Effector CD8-positive, alpha-beta T cell (primary cell): ENCODE data around the gene GMDS.

Experiments
- DNase-seq: peaks from one replicate; lab custom pipeline; 2025; lab: John Stamatoyannopoulos, UW

Gene GMDS

DNA sequence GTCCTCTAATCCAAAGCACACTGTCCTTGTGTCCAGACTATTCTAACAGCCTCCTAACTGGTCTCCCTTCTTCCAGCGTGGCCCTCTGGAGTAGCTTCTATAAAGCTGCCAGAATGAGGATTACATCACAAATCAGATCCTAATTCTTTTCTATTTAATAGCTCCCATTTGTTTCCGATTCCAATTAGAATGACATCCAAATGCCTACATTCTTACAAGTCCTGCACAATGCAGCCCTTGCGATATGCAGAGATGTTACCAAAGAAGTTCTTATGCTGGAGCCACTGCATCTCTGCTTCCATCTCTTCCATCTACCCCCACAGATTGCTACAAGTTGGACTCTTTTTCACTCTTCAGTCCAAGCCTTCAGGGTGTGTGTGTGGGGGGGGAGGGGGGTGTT, 40.0 kb downstream of the GMDS start:
- DNase-seq = no peak

GRCh38 chr6:2204272-2204671, 41.1 kb downstream of the GMDS start:
- DNase-seq = no peak

DNA sequence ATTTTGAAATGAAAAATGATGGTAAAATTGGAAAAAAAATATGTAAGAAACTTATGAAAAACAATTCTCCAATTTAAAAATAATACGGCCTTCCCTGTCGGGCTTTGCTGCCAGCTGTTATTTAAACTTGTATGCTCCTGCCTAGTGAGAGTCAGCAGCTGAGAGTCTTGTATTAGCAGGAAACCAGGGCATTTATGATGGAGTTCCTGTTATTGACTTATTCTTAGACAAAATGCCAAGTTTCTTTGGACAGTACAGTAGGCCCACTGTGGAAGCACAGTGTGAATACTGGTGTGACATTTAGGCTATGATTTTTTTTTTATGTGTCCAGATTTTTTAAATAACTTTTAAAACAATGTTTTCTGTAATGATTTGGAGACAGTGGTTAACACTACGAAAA, 42.1 kb downstream of the GMDS start:
- DNase-seq = no peak

DNA sequence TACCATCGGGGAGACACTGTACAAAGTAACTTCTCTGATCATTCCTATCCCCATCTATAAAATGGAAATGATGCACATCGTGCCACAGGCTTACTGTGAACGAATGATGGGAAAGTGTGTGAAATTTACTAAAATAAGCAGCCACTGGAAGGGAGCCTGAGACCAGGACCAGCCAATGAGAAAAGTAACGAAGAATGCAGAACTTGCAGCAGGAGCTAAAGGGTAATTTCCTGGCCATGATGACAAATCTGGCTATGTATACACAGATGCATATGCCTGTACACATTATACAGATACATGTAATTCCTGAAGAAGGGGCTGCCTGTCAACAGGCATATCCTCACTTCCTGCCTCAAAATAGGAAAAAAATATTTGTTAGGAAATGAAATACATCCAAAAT, 47.4 kb downstream of the GMDS start:
- DNase-seq = no peak

GRCh38 chr6:2197177-2197671, 48.2 kb downstream of the GMDS start:
- no peak for DNase-seq

DNA sequence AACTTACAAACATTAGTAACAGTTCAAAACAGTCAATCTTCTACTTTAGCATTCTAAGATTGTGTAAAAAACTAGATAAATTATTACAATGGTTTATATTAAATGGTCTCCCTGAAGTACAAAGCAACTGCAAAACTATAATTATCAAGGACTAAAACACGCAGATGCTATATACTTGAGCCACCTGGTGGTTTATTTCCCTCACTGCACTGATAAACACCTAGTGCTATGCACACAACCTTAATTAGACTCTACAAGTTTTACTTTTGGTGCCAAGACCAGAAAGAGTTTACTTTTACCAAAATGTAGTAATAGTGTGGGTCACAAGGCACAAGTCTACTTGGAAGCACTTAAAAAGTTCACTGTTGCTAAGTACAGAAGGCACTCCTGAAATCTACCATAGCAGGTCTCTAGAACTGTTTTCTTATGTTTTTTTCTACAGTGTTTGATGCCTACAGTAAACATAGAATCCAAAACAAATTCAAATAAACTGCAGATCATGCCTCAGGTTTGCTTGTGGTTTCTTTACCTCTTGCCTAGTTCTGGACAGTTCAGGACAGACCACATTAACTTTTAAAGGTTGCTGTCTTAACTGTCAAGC, 49.2 kb downstream of the GMDS start:
- no peak for DNase-seq

GRCh38 chr6:2194643-2195042, 50.8 kb downstream of the GMDS start:
- no peak for DNase-seq

GRCh38 chr6:2193931-2194330, 51.5 kb downstream of the GMDS start:
- DNase-seq = no peak

GRCh38 chr6:2192976-2193375, 52.4 kb downstream of the GMDS start:
- no peak for DNase-seq

- no peak for DNase-seq
Observed at GRCh38 chr6:2191390-2191740, 54.0 kb downstream of the GMDS start.

GRCh38 chr6:2190661-2191389, 54.6 kb downstream of the GMDS start:
- DNase-seq = no peak

GRCh38 chr6:2188856-2189384, 56.5 kb downstream of the GMDS start:
- no peak for DNase-seq

GRCh38 chr6:2188397-2188796, 57.0 kb downstream of the GMDS start:
- no peak for DNase-seq

- no peak for DNase-seq
Observed at GRCh38 chr6:2187826-2188225, 57.6 kb downstream of the GMDS start.

DNA sequence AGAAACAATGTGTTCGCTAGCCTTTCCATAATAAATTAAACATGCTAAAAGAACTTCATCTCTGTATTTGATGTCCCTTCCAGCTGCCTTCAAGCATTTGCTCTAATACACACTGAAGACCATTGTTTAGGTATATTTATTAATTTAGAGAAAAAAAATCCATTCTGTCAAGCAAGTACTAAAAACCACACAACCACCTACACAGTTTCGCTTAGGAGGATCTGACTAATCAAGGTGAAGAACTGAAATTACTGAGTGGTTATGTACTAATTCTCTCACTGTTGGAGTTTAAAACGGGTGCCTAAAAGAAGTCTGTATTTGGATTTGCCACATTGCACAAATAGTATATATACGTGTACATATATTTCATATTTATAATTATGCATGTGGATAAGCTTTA, 58.9 kb downstream of the GMDS start:
- DNase-seq = no peak

- DNase-seq = no peak
Observed at GRCh38 chr6:2185466-2185865, 59.9 kb downstream of the GMDS start.

GRCh38 chr6:2184700-2185455, 60.5 kb downstream of the GMDS start:
- DNase-seq = no peak

- DNase-seq = no peak
Observed at GRCh38 chr6:2183752-2184151, 61.7 kb downstream of the GMDS start.

DNA sequence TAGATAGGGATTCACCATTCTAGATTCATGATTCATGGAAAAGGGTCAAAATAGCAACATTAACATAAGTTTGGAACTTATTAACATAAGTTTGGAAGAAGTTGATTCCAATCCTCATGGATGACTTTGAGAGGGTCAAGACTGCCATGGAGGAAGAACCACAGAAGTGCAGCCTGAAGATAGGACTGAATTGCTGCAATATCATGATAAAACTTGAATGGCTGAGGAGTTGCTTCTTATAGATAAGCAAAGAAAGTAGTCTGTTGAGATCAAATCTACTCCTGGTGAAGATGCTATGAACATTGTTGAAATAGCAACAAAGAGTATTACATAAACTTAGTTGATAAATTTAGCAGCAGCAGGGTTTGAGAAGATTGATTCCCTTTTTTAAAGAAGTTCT, 62.2 kb downstream of the GMDS start:
- DNase-seq = no peak

DNA sequence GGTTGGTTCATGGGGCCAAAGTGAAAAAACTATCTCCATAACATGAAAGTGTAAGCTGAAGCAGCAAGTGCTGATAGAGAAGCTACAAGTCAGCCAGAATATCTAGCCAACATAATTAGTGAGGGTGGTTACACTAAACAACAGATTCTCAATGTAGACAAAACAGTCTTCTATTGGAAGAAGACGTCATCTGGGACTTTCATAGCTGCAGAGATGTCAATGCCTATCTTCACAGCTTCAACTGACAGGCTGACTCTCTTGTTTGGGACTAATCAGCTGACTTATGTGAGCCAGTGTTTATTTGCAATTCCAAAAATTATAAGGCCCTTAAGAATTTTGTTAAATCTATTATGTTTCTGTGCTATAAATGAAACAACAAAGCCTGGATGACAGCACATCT, 63.2 kb downstream of the GMDS start:
- DNase-seq = no peak

DNA sequence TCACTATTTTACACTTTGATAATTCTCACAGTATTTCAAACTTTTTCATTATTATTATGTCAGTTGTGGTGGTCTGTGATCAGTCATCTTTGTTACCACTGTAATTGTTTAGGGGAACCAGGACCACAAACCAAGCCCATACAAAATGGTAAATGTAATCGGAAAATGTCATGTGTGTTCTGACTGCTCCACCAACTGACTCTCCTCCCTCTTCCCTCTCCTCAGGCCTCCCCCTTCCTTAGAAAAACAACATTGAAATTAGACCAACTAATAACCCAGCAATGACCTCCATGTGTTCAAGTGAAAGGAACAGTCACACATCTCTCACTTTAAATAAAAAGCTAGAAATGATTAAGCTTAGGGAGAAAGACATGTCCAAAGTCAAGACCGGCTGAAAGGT, 63.8 kb downstream of the GMDS start:
- DNase-seq = no peak

- DNase-seq = no peak
Observed at GRCh38 chr6:2179950-2180349, 65.5 kb downstream of the GMDS start.

DNA sequence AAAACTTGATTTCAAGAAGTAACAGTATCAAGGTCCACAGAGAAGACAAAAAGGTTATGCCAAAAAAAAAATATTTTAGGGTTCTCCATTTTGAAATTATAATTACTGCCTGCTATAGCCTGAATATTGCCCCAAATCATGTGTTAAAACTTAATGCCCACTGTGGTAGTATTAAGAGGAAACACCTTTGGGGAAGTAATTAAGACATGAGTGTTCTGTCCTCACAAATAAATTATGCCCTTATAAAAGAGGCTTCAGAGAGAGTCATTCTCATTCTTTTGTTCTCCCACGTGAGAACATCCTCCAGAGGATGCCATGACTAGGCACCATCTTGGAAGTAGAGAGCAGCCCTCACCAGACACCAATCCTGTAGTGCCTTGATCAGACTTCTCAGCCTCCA, 66.2 kb downstream of the GMDS start:
- no peak for DNase-seq
